ENCODE results near the gene UACA. TPM values are rescaled to one million over a fixed set of nuclear protein-coding genes. Genes with fewer than 3 reads are reported as not detected.

The UACA gene
- total RNA-seq, 4 donors from 2014 or later = 83.2 to 154 (median 107) TPM

DNA sequence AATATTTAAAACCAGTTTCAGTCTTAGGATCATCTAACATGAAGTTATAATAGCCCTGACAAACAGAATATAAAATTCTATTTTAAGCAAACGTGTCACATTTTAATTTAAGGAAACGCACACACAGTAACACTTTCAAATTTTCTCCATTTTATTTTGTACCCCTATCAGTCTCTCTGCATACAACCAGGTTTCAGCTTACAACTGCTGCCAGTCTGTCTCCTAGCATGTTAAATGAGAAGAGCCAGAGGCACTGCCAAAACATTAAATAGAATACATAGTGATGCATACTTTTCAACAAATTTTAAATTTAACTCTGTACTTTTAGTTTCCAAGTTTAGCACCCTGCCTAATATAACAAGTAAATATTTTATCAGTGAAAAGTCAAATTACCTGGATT is 60.8 kb downstream of the UACA start:
- TF ChIP-seq, protein P1, sequence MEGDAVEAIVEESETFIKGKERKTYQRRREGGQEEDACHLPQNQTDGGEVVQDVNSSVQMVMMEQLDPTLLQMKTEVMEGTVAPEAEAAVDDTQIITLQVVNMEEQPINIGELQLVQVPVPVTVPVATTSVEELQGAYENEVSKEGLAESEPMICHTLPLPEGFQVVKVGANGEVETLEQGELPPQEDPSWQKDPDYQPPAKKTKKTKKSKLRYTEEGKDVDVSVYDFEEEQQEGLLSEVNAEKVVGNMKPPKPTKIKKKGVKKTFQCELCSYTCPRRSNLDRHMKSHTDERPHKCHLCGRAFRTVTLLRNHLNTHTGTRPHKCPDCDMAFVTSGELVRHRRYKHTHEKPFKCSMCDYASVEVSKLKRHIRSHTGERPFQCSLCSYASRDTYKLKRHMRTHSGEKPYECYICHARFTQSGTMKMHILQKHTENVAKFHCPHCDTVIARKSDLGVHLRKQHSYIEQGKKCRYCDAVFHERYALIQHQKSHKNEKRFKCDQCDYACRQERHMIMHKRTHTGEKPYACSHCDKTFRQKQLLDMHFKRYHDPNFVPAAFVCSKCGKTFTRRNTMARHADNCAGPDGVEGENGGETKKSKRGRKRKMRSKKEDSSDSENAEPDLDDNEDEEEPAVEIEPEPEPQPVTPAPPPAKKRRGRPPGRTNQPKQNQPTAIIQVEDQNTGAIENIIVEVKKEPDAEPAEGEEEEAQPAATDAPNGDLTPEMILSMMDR (IDR thresholded peaks at IDR 0.05; ENCODE audit: low read depth) = no peak

DNA sequence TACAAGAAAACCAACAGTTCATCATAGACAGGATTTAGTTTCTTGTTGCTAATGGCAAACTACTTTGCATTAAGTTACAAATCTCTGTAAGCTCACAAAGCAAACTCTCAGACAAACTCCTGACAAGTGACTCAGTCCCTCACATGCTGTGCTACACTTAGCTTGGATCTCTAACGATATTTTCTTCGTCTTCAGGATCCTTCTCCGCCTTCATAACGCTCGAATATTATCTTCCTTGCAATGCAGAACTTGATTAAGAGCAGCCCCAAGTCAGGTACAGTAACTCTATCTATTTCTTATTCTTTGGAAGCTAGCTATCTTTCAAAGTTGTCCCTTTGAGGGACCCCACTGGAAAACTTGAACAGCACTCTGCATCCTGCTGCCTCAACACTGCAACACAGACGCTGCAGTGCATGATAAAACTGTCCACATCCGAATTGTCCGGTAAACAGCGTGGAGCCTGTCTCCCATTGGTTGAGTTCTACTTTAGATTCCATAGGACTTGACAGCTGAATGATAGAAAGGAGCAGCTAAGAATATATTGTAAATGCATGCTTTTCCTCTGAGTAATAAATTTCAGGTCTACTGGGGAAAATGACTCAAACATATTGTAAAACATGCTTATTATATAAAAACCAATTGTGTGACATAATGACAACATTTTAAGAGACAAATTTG is 61.3 kb downstream of the UACA start:
- TF ChIP-seq, protein P1 (IDR thresholded peaks at IDR 0.05; ENCODE audit: low read depth) = no peak

DNA sequence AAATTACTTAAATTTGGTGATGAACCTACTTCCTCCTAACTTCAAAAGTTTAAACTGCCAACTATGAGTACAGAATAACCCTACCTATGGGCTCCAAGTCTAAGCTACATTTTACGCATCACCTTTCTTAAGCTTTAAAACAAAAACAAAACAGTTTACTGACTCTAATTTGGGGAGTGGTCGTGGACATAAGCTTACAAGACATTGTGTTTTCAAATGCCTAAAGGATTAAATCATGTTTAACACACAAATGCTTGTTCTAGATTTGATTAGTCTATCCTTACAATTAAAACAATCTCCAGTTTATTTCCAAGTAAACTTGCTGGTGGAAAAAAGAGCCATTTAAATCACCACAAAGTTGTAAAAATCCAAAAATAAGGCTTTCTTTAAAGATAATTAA is 62.2 kb downstream of the UACA start:
- TF ChIP-seq, protein P1 (IDR thresholded peaks at IDR 0.05; ENCODE audit: low read depth) = no peak

DNA sequence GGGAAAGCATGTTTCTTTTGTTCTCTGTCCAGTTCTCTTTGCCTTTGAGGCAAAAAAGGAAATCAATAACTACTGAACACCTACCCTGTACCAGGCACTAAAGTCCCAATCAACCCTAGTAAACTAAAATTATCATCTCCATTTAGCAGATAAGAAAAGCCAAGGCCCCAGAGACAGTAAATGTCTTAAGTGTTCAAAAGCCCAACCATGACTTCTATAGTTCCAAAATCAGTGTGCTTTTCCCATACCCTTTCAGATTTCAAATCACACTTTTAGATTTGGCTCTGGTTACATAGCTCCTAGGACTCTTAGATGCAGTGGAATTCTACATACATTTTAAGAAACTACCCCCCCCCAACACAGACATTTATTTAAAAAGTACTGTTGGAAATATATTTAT is 63.5 kb downstream of the UACA start:
- TF ChIP-seq, protein P1 (IDR thresholded peaks at IDR 0.05; ENCODE audit: low read depth) = no peak

DNA sequence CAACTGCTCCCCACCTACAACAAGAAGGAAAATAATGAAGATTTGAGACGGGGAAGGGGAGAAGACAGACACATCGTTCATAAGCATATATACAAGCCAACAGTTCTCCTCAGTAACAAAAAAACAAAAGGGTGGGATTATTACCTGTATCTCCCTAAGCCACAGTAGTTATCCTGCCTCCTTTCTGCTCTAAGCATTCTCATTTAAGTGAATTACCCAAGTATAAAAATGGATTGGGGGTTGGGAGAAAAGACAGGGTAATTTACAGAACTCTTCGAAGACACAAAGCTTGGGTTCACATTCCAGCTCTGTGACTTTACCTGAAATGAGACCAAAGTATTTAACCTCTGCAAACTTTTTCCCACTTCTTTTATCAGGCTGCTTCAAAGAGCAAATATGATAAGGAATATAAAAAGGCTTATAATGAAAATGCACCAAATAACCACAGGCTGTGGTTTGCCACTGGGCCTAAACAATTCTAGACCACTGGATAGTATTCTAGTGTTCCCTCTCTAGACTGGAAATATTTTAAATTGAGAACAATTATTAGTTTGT is 64.4 kb downstream of the UACA start:
- TF ChIP-seq, protein P1 (IDR thresholded peaks at IDR 0.05; ENCODE audit: low read depth) = no peak

DNA sequence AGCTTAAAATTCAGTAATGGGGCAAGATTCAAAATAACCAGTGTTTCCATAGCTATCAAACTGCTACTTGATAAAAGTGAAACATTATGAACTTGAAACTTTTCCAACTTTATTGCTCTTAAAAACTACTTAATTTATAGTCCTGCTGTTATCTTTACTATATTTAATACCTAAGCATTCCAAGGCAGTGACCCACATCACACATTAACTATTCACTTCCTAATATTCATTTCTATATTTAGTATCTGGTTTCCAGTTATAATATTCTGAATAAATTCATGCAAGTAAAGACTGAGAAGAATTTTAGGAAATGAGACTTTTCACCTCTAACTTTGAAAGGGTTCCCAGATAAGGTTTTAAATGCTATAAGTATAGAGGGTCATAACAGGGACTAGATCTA is 64.9 kb downstream of the UACA start:
- TF ChIP-seq, protein P1 (IDR thresholded peaks at IDR 0.05; ENCODE audit: low read depth) = no peak

DNA sequence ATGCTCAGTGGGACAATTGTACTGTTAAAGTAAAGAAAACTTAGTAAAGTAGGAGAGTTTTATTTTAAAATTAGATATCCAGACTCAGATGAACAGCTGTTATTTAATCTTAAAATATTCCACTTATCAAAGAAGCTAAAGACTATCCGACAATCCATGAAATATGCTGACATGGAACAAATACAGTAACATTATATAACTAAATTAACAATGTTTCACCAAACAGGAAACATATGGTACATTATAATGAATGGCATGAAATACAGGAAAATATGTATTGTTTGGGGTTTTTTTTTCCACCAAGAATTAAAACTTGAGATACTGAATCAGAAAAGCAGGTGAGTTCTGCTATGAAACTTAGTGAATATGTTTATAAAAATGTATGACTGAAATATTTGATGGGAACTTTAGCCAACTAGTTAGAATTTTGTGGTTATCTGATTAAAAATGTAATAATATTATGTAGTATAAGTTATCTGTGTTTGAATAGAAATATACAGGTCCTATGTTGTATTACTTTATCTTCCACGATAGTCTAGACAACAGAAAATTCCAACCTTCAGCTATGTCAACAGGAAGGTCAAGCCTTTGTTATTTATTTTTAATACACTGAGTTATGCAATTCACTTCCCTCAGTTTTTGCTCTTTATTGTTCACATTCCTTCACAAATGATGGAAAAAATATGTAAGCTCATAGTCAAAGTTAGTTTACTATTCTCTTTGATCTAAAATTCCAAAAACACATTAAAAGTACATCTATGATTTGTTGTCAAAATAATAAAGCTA is 72.7 kb downstream of the UACA start:
- TF ChIP-seq, protein P1 (IDR thresholded peaks at IDR 0.05; ENCODE audit: low read depth) = no peak
